ENCODE measurements around the gene PIK3CB. TPM values are rescaled to one million over a fixed set of nuclear protein-coding genes. Genes with fewer than 3 reads are reported as not detected.

PIK3CB gene
- polyA plus RNA-seq, 1 donor from 2014 or later: 11.5 TPM

- Histone ChIP-seq H4K20me1 (ENCODE audit: insufficient read depth) (no peaks in the 10 kb centered on the region), H3K27me3 (ENCODE audit: insufficient read depth, low read depth, low read length) (no peaks in the 10 kb centered on the region), H3K4me3 (ENCODE audit: low read length) (no peak overlapping the region), H3K36me3 (ENCODE audit: insufficient read depth, low read length) (no peaks in the 10 kb centered on the region), H3K27ac (ENCODE audit: low read length) (no peak overlapping the region), H2AFZ (ENCODE audit: low read depth, low read length) (no peak overlapping the region), H3K9ac (ENCODE audit: low read length) (no peak overlapping the region), H3K4me2 (ENCODE audit: low read length) (no peak overlapping the region), H3K9me2 (ENCODE audit: insufficient read depth, low read length) (no peaks in the 10 kb centered on the region), H3F3A (ENCODE audit: insufficient read depth, low read length, poor library complexity, severe bottlenecking) (no peaks in the 10 kb centered on the region), H3K9me3 (ENCODE audit: low read length) (no peaks in the 10 kb centered on the region), H3K79me2 (replicated peaks; ENCODE audit: insufficient read depth, low read length) (no peaks in the 10 kb centered on the region)
- TF ChIP-seq RAD21 (conservative IDR thresholded peaks at IDR 0.05) (no peak), EZH2 (IDR thresholded peaks at IDR 0.05; ENCODE audit: borderline replicate concordance, insufficient read depth, low read length, poor library complexity, severe bottlenecking) (no peak), EP300 (conservative IDR thresholded peaks at IDR 0.05; ENCODE audit: poor library complexity, severe bottlenecking) (no peak), SMC3 (conservative IDR thresholded peaks at IDR 0.05; ENCODE audit: poor library complexity) (no peak), CTCF (IDR thresholded peaks at IDR 0.05; ENCODE audit: poor library complexity, severe bottlenecking) (no peak), REST (IDR thresholded peaks at IDR 0.05; ENCODE audit: borderline replicate concordance) (no peak), TAF1 (IDR thresholded peaks at IDR 0.05; ENCODE audit: low read depth) (no peak), MXI1 (conservative IDR thresholded peaks at IDR 0.05; ENCODE audit: poor library complexity, severe bottlenecking) (no peak), POLR2AphosphoS5 (IDR thresholded peaks at IDR 0.05) (no peak)
Measured at GRCh38 chr3:138881233-138881632, 46.5 kb upstream of the PIK3CB start.

- Histone ChIP-seq H3K27ac (ENCODE audit: low read length) (no peak overlapping the region), H3K27me3 (ENCODE audit: insufficient read depth, low read depth, low read length) (no peaks in the 10 kb centered on the region), H4K20me1 (ENCODE audit: insufficient read depth) (no peaks in the 10 kb centered on the region), H3F3A (ENCODE audit: insufficient read depth, low read length, poor library complexity, severe bottlenecking) (no peaks in the 10 kb centered on the region), H3K9ac (ENCODE audit: low read length) (no peak overlapping the region), H3K9me2 (ENCODE audit: insufficient read depth, low read length) (no peaks in the 10 kb centered on the region), H3K79me2 (replicated peaks; ENCODE audit: insufficient read depth, low read length) (no peaks in the 10 kb centered on the region), H3K36me3 (ENCODE audit: insufficient read depth, low read length) (no peaks in the 10 kb centered on the region), H3K9me3 (ENCODE audit: low read length) (no peaks in the 10 kb centered on the region), H3K4me3 (ENCODE audit: low read length) (no peak overlapping the region), H3K4me2 (ENCODE audit: low read length) (no peak overlapping the region), H2AFZ (ENCODE audit: low read depth, low read length) (no peak overlapping the region)
- no peak for TF ChIP-seq CTCF (IDR thresholded peaks at IDR 0.05; ENCODE audit: poor library complexity, severe bottlenecking)
- TF ChIP-seq EZH2 (IDR thresholded peaks at IDR 0.05; ENCODE audit: borderline replicate concordance, insufficient read depth, low read length, poor library complexity, severe bottlenecking): no peak
- TF ChIP-seq REST (IDR thresholded peaks at IDR 0.05; ENCODE audit: borderline replicate concordance): no peak
- TF ChIP-seq SMC3 (conservative IDR thresholded peaks at IDR 0.05; ENCODE audit: poor library complexity): no peak
Measured at GRCh38 chr3:138879541-138880380, 45.0 kb upstream of the PIK3CB start.
